ENCODE measurements around the gene SMIM24.
"Not testable (repeated sequence)": the region's sequence is repeated elsewhere in the genome, so short reads cannot be mapped to it uniquely, and the experiment has no call there.

Gene SMIM24

GRCh38 chr19:3480383-3481091 is at the start of gene SMIM24:
Gene SMIM24 (minus strand): TSS chr19:3480525. CDS start chr19:3480463, 62 bp downstream.
- no peak for DNase-seq (ENCODE audit: low spot score)

- DNase-seq (ENCODE audit: low spot score), result not testable (repeated sequence)
Observed at GRCh38 chr19:3529299-3529698, 49.0 kb upstream of the SMIM24 start.

DNA sequence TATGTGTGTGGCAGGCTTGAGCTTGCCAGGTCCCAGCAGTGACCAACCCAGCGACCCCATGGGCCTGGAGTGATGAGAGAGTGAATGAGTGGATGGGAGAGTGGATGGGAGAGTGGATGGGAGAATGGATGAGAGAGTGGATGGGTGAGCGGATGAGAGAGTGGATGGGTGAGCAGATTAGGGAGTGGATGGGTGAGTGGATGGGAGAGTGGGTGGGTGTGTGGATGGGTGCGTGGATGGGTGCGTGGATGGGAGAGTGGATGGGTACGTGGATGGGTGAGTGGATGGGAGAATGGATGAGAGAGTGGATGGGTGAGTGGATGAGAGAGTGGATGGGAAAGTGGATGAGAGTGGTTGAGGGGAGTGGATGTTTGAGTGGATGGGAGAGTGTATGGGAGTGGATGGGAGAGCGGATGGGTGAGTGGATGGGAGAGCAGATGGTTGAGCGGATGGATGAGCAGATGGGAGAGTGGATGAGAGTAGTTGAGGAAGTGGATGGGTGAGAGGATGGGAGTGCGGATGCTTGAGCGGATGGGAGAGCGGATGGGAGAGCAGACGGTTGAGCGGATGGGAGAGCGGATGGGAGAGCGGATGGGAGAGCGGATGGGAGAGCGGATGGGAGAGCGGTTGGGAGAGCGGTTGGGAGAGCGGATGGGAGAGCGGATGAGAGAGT is 48.4 kb upstream of the SMIM24 start:
- DNase-seq (ENCODE audit: low spot score), result no peak

GRCh38 chr19:3528080-3528479 is 47.8 kb upstream of the SMIM24 start:
- DNase-seq (ENCODE audit: low spot score), result no peak

- DNase-seq (ENCODE audit: low spot score), result no peak
Observed at GRCh38 chr19:3527238-3527910, 47.0 kb upstream of the SMIM24 start.

GRCh38 chr19:3526507-3527237 is 46.3 kb upstream of the SMIM24 start:
- no peak for DNase-seq (ENCODE audit: low spot score)

DNA sequence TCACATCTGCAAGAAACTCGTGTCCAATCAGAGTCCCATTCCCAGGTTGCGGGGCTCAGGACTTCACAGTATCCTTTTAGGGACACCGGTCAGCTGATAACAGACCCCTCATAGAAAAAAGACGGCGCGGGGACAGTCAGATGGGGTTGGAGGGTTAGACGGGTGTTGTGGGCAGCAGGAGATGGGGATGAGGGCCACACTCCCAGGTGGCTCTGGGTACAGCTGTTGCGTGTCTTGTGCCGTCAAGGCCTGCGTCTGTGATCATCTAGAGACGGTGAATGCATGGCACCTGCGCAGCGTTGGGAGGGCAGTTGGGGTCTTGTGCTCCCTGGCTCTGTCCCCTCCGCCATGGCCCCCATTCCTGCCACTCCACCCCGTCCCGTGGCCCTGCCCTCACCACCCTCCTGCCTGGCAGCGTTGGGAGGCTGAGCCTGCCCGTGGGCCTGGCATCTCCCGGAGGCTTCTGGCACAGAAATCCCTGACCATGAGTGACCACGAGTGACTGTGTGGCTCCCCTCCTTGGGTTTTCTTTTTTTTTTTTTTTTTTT is 44.7 kb upstream of the SMIM24 start:
- no peak for DNase-seq (ENCODE audit: low spot score)

DNA sequence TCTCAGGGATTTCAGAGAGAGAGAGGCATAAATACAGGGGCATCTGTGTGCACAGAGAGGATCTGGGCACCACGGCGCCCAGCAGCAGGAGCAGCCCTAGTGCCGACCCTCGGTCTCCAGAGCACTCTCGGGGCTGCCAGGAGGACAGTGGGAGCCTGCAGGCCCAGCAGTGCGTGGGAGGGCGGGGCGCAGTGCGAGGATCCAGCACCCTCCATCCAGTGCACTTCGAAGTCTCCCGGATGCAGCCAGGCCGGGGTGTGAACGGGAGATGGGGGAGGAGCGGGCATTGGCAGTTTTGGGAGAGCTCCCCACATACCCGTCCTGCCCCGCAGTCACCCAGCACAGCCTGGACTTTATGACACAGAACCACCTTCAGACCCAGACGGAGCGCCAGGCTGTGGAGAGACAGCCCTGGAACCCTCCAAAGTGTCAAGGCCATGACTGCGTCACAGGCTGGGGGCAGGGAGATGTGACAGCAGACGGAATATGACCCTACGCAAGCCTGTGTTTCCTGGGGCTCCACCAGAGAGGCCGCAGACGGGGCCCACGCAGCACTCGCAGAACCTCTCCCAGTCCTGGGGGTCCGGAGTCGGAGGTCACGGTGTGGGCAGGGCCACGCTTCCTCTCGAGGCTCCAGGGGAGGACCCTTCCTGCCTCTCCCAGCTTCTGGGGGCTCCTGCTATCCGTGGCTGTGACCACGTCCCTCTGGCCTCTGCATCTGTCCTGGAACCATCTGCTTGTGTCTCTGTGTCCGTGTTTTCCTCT is 43.9 kb upstream of the SMIM24 start:
- no peak for DNase-seq (ENCODE audit: low spot score)

DNA sequence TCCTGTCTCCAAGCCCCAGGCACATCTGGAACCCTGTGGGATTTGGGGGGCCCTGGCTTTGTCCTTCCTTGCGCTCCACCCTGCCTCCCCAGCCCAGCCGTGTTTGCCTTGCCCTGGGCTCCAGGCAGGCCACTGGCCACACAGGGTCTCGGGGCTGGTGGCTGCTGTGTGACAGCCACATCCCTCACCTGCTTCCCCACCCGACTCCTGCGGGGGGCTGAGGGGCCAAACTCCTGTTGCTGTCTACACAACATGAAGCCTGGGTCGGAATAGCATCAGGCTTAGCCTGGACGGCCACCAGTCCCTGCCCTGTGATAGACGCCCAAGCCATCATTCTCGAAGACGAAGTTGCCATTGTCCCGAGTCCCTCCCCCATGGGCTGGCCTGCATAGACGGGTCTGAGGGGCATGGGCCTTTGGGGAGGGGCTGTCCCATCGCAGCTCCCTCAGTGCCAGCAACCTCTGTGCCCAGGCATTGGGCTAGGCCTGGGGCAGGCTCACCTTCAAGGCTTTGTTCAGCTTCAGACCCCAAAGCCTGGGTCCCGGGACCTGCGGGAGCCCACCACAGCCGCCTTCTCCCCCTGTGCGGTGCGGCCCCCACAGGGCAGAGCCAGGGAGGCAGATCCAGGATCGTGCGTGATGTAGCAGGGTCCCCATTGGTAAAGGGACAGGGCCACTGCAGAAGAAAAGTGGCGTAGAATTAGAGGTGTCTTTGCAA is 43.2 kb upstream of the SMIM24 start:
- no peak for DNase-seq (ENCODE audit: low spot score)

- DNase-seq (ENCODE audit: low spot score), result no peak
Observed at GRCh38 chr19:3522421-3523360, 42.4 kb upstream of the SMIM24 start.

- no peak for DNase-seq (ENCODE audit: low spot score)
Observed at GRCh38 chr19:3521104-3521445, 40.8 kb upstream of the SMIM24 start.

- DNase-seq (ENCODE audit: low spot score), result no peak
Observed at GRCh38 chr19:3520166-3521103, 40.1 kb upstream of the SMIM24 start.

GRCh38 chr19:3519126-3519525 is 38.8 kb upstream of the SMIM24 start:
- no peak for DNase-seq (ENCODE audit: low spot score)

GRCh38 chr19:3518659-3519058 is 38.3 kb upstream of the SMIM24 start:
- no peak for DNase-seq (ENCODE audit: low spot score)

GRCh38 chr19:3518255-3518654 is 37.9 kb upstream of the SMIM24 start:
- no peak for DNase-seq (ENCODE audit: low spot score)

DNA sequence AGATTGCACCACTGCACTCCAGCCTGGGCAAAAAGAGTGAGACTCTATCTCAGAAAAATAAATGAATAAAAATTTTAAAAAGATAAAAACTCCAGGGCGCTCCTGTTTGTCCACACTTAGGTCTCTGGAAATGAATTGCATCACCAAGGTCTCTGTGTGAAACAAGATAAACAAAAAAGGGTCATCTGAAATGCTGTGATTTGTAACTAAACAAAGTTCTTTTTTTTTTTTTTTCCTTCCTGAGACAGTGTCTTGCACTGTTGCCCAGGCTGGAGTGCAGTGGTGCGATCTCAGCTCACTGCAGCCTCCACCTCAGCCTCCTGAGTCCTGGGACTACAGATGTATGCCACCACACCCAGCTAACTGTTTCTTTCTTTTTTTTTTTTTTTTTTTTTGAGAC is 37.3 kb upstream of the SMIM24 start:
- DNase-seq (ENCODE audit: low spot score), result no peak

GRCh38 chr19:3516675-3517207 is 36.4 kb upstream of the SMIM24 start:
- no peak for DNase-seq (ENCODE audit: low spot score)

- no peak for DNase-seq (ENCODE audit: low spot score)
Observed at GRCh38 chr19:3515891-3516422, 35.6 kb upstream of the SMIM24 start.
